GM23248 (cell line): ENCODE results near the gene XRCC6.

Experiments
- EZH2 ChIP-seq: fragments of 200-600 bp; sonication (generic); IDR thresholded peaks from 2 replicates; pipeline ENCODE4 v1.6.1; 2018; ENCODE audit warnings: antibody characterized with exemption, mild to moderate bottlenecking; ENCODE audit not compliant: insufficient read depth, poor library complexity, severe bottlenecking
- EZH2phosphoT487 ChIP-seq: fragments of 200-600 bp; sonication (generic); IDR thresholded peaks from 2 replicates; pipeline ENCODE4 v1.6.1; 2018; ENCODE audit warnings: antibody characterized with exemption, moderate library complexity, mild to moderate bottlenecking, low read depth; ENCODE audit not compliant: insufficient read depth

DNA sequence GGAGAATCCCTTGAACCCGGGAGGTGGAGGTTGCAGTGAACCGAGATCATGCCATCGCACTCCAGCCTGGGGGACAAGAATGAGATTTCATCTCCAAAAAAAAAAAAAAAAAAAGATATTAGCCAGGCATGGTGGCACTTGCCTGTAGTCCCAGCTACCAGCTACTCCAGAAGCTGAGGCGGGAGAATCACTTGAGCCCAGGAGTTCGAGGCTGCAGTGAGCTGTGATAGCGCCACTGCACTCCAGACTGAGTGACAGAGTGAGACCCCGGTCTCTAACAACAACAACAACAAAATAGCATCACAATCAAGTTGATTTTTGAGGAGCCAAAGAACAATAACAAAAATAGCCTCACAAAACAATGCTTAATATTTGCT, 33.8 kb upstream of the XRCC6 start:
- TF ChIP-seq EZH2 (no peak), EZH2phosphoT487 (no peak)
